Kidney (tissue), 14 donors: ENCODE data around the gene TTLL13. TPM values are rescaled to one million over a fixed set of nuclear protein-coding genes. Genes with fewer than 3 reads are reported as not detected.
"Not testable (repeated sequence)": the region's sequence is repeated elsewhere in the genome, so short reads cannot be mapped to it uniquely, and the experiment has no call there.

Experiments
- DNase-seq, 5 donors: peaks; one replicate each; pipeline ENCODE4 v3.0.0-alpha.2; 2013 to 2020
- FAIRE-seq: peaks from 2 replicates; lab custom pipeline; 2012; peaks lifted over from hg19 to GRCh38; lab: Jason Lieb, UNC
- H3K27ac ChIP-seq, 2 donors: one replicate each; pipeline ENCODE4 v1.7.0; 2013; ENCODE audit warnings: low read depth in 2 of 2, low read length in 2 of 2, inconsistent platforms in 1 of 2
- H3K27me3 ChIP-seq: one replicate; pipeline ENCODE4 v1.7.1; 2013; ENCODE audit warnings: low read length, inconsistent platforms; ENCODE audit not compliant: control insufficient read depth, insufficient read depth
- H3K36me3 ChIP-seq, 3 donors: one replicate each; pipeline versions ENCODE4 v1.7.0 to v1.7.1; 2013; ENCODE audit warnings: low read length in 3 of 3, control low read depth in 1 of 3, inconsistent platforms in 1 of 3; ENCODE audit not compliant: insufficient read depth in 3 of 3, control insufficient read depth in 2 of 3
- H3K4me1 ChIP-seq, 3 donors: one replicate each; pipeline versions ENCODE4 v1.7.0 to v1.7.1; 2013; ENCODE audit warnings: low read length in 3 of 3, inconsistent platforms in 1 of 3, low read depth in 1 of 3; ENCODE audit not compliant: control insufficient read depth in 2 of 3, insufficient read depth in 2 of 3
- H3K4me3 ChIP-seq, 3 donors: one replicate each; pipeline versions ENCODE4 v1.7.0 to v1.8.1; 2013; ENCODE audit warnings: low read length in 3 of 3, control low read depth in 1 of 3, inconsistent platforms in 1 of 3
- H3K9ac ChIP-seq, 3 donors: one replicate each; pipeline versions ENCODE4 v1.7.0 to v1.7.1; 2013; ENCODE audit warnings: low read length in 3 of 3, control low read depth in 1 of 3, inconsistent platforms in 1 of 3
- H3K9me3 ChIP-seq, 3 donors: one replicate each; pipeline versions ENCODE4 v1.7.0 to v1.7.1; 2013; ENCODE audit warnings: low read length in 3 of 3, control low read depth in 1 of 3, inconsistent platforms in 1 of 3; ENCODE audit not compliant: control insufficient read depth in 2 of 3, insufficient read depth in 1 of 3
- intact Hi-C: fragments of 100-400 bp; cut with DNase I; formaldehyde crosslinking; loops from one replicate; pipeline ENCODE4 v1.11.1; 2022
- polyA plus RNA-seq: library from polyadenylated mRNA; stranded (reverse); fragments of 350-450 nt; fragmentation: Illumina TruSeq; extraction: RNeasy Lipid Tissue Mini Kit (QIAGEN cat#74804); gene quantifications from one replicate; pipeline ENCODE4 v1.2.3, GENCODE V29; 2014; ENCODE audit warnings: low read depth, low replicate concordance; ENCODE audit not compliant: insufficient read depth
- total RNA-seq: library from RNA; stranded (reverse); fragmentation: NEBNext Ultra II Directional; extraction: Animal tissue kit (Norgen Biotek cat#: 25700); gene quantifications from one replicate; pipeline ENCODE4 v1.2.1, GENCODE V29; 2021
- TF ChIP-seq, protein P1 (sequence below): IDR thresholded peaks from 3 replicates; pipeline ENCODE4 v1.5.1; 2012; ENCODE audit warnings: mild to moderate bottlenecking, moderate library complexity, borderline replicate concordance; ENCODE audit not compliant: insufficient read depth; ENCODE audit errors: extremely low read depth
- donor health status: control.
- donor health status: control.
- donor health status: control.
- donor health status: control.
- donor health status: control.
- donor health status: DM: yes; HTN: yes; CAD: no.
- donor health status: Normal renal cell carcinoma (clear cell type).

The TTLL13 gene
- total and polyA plus RNA-seq, 2 donors from 2014 or later, result 0.54 to 0.88 TPM

DNA sequence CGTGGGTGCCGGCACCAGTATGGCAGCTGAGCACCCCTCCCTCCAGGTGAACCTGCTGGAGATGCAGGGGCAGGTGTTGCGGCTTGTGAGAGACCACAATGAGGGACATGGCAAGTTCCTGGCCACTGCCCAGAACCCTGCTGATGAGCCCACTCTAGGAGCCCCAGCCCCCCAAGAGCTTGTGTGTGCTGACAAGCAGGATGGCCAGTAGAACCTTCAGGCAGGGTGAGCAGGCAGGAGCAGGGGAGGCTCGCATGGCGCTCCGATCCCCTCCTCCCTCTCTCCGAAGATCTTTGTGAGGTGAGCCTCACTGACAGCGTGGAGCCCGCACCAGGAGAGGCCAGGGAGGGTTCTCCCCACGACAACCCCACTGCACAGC is 45.9 kb downstream of the TTLL13 start:
- no peak overlapping the region for H3K4me3 ChIP-seq
- intact Hi-C loops, result no loop called here

DNA sequence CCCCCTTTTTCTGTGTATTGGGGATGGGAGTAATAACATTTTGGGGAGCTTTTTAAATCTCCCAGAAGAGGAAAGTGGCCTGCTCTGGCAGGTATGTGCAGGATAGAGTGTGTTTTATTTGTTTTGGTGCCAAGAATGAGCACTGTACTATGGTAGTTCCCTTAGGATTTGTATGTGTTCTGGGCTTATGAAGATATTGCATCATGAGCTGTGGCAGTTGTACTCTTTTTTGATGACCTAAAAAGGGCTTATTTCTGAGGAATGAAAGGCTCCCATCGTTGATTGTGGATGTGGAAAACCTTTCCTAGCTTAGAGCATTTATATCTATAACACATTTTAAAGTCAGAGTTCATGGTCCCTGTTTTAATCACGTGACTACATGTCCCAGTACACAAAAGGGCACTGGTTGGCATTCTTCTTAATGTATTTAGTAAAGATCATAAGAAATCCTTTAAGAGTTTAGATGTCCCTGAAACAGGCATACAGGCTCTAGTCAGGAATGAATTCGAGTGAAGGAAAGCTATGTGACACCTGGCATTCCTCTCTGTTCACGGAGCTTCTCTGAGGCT is 47.0 kb downstream of the TTLL13 start:
- H3K9me3 ChIP-seq, FAIRE-seq, H3K36me3 ChIP-seq, H3K4me1 ChIP-seq, H3K27me3 ChIP-seq, H3K27ac ChIP-seq, DNase-seq, intact Hi-C loops, H3K4me3 ChIP-seq, H3K9ac ChIP-seq: not testable (repeated sequence)

More for the DNA sequence above, 45.9 kb downstream of the TTLL13 start:
- TF ChIP-seq, protein P1, sequence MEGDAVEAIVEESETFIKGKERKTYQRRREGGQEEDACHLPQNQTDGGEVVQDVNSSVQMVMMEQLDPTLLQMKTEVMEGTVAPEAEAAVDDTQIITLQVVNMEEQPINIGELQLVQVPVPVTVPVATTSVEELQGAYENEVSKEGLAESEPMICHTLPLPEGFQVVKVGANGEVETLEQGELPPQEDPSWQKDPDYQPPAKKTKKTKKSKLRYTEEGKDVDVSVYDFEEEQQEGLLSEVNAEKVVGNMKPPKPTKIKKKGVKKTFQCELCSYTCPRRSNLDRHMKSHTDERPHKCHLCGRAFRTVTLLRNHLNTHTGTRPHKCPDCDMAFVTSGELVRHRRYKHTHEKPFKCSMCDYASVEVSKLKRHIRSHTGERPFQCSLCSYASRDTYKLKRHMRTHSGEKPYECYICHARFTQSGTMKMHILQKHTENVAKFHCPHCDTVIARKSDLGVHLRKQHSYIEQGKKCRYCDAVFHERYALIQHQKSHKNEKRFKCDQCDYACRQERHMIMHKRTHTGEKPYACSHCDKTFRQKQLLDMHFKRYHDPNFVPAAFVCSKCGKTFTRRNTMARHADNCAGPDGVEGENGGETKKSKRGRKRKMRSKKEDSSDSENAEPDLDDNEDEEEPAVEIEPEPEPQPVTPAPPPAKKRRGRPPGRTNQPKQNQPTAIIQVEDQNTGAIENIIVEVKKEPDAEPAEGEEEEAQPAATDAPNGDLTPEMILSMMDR, result no peak
- Histone ChIP-seq H3K27me3 (no peaks in the 10 kb centered on the region), H3K9me3 (no peaks in the 10 kb centered on the region), H3K9ac (no peak overlapping the region), H3K27ac (no peak overlapping the region), H3K4me1 (no peaks in the 10 kb centered on the region), H3K36me3 (no peaks in the 10 kb centered on the region)
- FAIRE-seq (no peak), DNase-seq (no peak)

DNA sequence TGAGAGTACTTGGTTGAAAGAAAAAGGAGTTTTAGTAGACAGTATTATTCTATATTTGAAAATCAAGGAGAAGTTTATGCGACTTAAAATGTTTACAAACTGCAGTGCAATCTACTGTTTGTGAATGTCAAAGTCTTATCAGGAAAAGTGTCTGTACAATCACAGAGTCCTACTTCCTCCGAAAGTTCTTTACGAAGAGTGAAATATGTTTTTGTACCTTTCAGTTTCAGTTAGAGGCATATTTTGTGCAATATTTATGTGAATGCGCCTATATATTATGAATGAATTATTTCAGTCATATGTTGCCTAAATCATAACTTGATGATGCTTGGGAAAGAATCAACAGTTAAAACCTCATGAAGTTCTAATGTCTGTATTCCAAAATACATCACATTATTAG is 47.7 kb downstream of the TTLL13 start:
- FAIRE-seq (no peak), DNase-seq (no peak)
- intact Hi-C loops, result no loop called here
- no peak overlapping the region for H3K9ac ChIP-seq
- peaks cover 0 to 9% (median 5%) of the 10 kb centered on the region in 3 donors for H3K4me1 ChIP-seq
- TF ChIP-seq, protein P1, result no peak
- H3K27ac ChIP-seq, result no peak overlapping the region
- no peaks in the 10 kb centered on the region for H3K36me3 ChIP-seq
- H3K9me3 ChIP-seq, result no peaks in the 10 kb centered on the region
- no peaks in the 10 kb centered on the region for H3K27me3 ChIP-seq
- no peak overlapping the region for H3K4me3 ChIP-seq

DNA sequence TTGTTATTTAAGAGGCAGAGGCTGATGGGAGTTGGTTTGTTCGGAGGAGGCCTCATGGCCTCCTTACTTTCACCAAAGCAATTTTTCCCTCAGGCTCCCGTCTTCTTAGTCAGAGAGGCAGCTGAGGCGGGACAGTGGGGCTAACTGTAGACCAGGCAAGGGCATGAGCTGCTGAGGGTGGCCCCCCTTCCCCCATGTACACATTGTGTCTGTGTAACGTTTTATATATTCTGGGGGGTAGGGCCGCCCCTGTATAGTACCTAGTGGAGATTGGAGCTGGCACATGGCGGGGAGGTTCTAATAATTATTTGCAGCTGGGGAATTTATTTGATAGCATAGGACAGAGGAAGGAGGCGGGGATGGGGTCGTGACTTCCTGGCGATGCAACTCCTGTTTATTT is 51.2 kb downstream of the TTLL13 start:
- no peaks in the 10 kb centered on the region for H3K9me3 ChIP-seq
- H3K27ac ChIP-seq, result no peak overlapping the region
- no peaks in the 10 kb centered on the region for H3K36me3 ChIP-seq
- no peaks in the 10 kb centered on the region for H3K27me3 ChIP-seq
- H3K9ac ChIP-seq, result no peak overlapping the region
- FAIRE-seq (no peak), DNase-seq (no peak)
- H3K4me3 ChIP-seq, result no peak overlapping the region
- peaks cover 0 to 9% (median 5%) of the 10 kb centered on the region in 3 donors for H3K4me1 ChIP-seq
- TF ChIP-seq, protein P1, result no peak
- intact Hi-C loops, result no loop called here
